Measurements from ENCODE around the gene GABRB2. TPM values are rescaled to one million over a fixed set of nuclear protein-coding genes. Genes with fewer than 3 reads are reported as not detected.

Gene GABRB2
- polyA plus RNA-seq, 2 of the 4 experiments (the other 2 are of a cell fraction), result not detected

GRCh38 chr5:161409471-161409870, 137.1 kb downstream of the GABRB2 start:
- no peak for TF ChIP-seq MAZ (IDR thresholded peaks at IDR 0.05; ENCODE audit: borderline replicate concordance, low read depth, low read length)
- no peak for TF ChIP-seq ZNF302 (CRISPR knock-in tag; IDR thresholded peaks at IDR 0.05)
- Histone ChIP-seq H3K27ac (no peak overlapping the region), H3K4me3 (no peak overlapping the region), H3K4me2 (no peak overlapping the region), H3K4me1 (no peaks in the 10 kb centered on the region), H3K9me3 (no peaks in the 10 kb centered on the region)
- DNase-seq (ENCODE audit: low read depth in 1 of 2, low spot score in 1 of 2) (no peak), ATAC-seq (no peak), FAIRE-seq (no peak)
- 2% methylated on average over 2 of the region's 2 CpGs for WGBS (ENCODE audit: missing lambda C conversion rate)
- ChIA-PET CTCF (no interaction called here), POLR2A (no interaction called here)

- POLR2A ChIA-PET, result no interaction called here
- FAIRE-seq, result no peak
- 1% methylated on average over 3 of the region's 3 CpGs for WGBS (ENCODE audit: missing lambda C conversion rate)
- Histone ChIP-seq H3K9me3 (no peaks in the 10 kb centered on the region), H3K27ac (no peak overlapping the region), H3K4me2 (no peak overlapping the region), H3K4me1 (no peaks in the 10 kb centered on the region), H3K4me3 (no peak overlapping the region)
- no peak for ATAC-seq
- TF ChIP-seq HEYL (CRISPR knock-in tag; IDR thresholded peaks at IDR 0.05) (no peak), NR3C1 (IDR thresholded peaks at IDR 0.05) (no peak), RARB (CRISPR knock-in tag; IDR thresholded peaks at IDR 0.05) (no peak), JUNB (IDR thresholded peaks at IDR 0.05) (no peak), E2F6 (IDR thresholded peaks at IDR 0.05; ENCODE audit: borderline replicate concordance, low read depth) (no peak), MYC (IDR thresholded peaks at IDR 0.05; ENCODE audit: borderline replicate concordance, low read length) (no peak), CTCF (IDR thresholded peaks at IDR 0.05) (no peak), EP300 (IDR thresholded peaks at IDR 0.05) (no peak), FOSL2 (IDR thresholded peaks at IDR 0.05) (no peak), FOSL2 (CRISPR knock-in tag; IDR thresholded peaks at IDR 0.05) (no peak), RCOR1 (IDR thresholded peaks at IDR 0.05; ENCODE audit: low read depth, low read length) (no peak), FOSB (CRISPR knock-in tag; IDR thresholded peaks at IDR 0.05) (no peak), USF2 (IDR thresholded peaks at IDR 0.05) (no peak), SREBF2 (IDR thresholded peaks at IDR 0.05) (no peak), MAFK (IDR thresholded peaks at IDR 0.05; ENCODE audit: partially characterized antibody) (no peak)
- CTCF ChIA-PET, result no interaction called here
- DNase-seq (ENCODE audit: low read depth in 1 of 2, low spot score in 1 of 2), result no peak
Measured at GRCh38 chr5:161406880-161407279, 139.6 kb downstream of the GABRB2 start.

GRCh38 chr5:161403996-161404395, 142.5 kb downstream of the GABRB2 start:
- DNase-seq (ENCODE audit: low read depth in 1 of 2, low spot score in 1 of 2) (no peak), FAIRE-seq (no peak), ATAC-seq (no peak)
- no peak overlapping the region for H3K27ac ChIP-seq
- POLR2A ChIA-PET, result no interaction called here
- H3K4me1 ChIP-seq, result no peaks in the 10 kb centered on the region
- WGBS (ENCODE audit: missing lambda C conversion rate), result 0% methylated on average over 1 of the region's 1 CpG
- no peak overlapping the region for H3K4me2 ChIP-seq
- CTCF ChIA-PET, result no interaction called here
- no peak overlapping the region for H3K4me3 ChIP-seq
- H3K9me3 ChIP-seq, result no peaks in the 10 kb centered on the region
- TF ChIP-seq RFX5 (IDR thresholded peaks at IDR 0.05), result no peak
- TF ChIP-seq HOXA7 (CRISPR knock-in tag; IDR thresholded peaks at IDR 0.05), result no peak
- TF ChIP-seq E2F6 (IDR thresholded peaks at IDR 0.05; ENCODE audit: borderline replicate concordance, low read depth), result no peak
- no peak for TF ChIP-seq TP53 (CRISPR knock-in tag; IDR thresholded peaks at IDR 0.05)
- TF ChIP-seq EHF (CRISPR knock-in tag; IDR thresholded peaks at IDR 0.05), result no peak
- TF ChIP-seq MAFK (IDR thresholded peaks at IDR 0.05; ENCODE audit: partially characterized antibody), result no peak
- no peak for TF ChIP-seq ELK1 (IDR thresholded peaks at IDR 0.05; ENCODE audit: low read depth, low read length)
- TF ChIP-seq FOSB (CRISPR knock-in tag; IDR thresholded peaks at IDR 0.05), result no peak
- no peak for TF ChIP-seq REST (IDR thresholded peaks at IDR 0.05)
- no peak for TF ChIP-seq ZSCAN20 (CRISPR knock-in tag; IDR thresholded peaks at IDR 0.05)
- no peak for TF ChIP-seq RNF2 (IDR thresholded peaks at IDR 0.05; ENCODE audit: borderline replicate concordance, low read depth)
- no peak for TF ChIP-seq RAD21 (conservative IDR thresholded peaks at IDR 0.05 in 1 of 2, IDR thresholded peaks at IDR 0.05 in 1 of 2)
